Suprapubic skin (tissue), 4 donors: Measurements from ENCODE around the gene CAPN5. TPM values are rescaled to one million over a fixed set of nuclear protein-coding genes. Genes with fewer than 3 reads are reported as not detected.

Source experiments
- DNase-seq, 2 donors: peaks; one replicate each; pipeline ENCODE4 v3.0.0-alpha.2; 2019; ENCODE audit warnings: low spot score in 2 of 2
- H3K27ac ChIP-seq: fragments of 200-600 bp; sonication (generic); one replicate; pipeline ENCODE4 v1.5.1; 2019
- H3K27me3 ChIP-seq: fragments of 200-600 bp; sonication (generic); one replicate; pipeline ENCODE4 v1.5.1; 2019
- H3K36me3 ChIP-seq: fragments of 200-600 bp; sonication (generic); one replicate; pipeline ENCODE4 v1.5.1; 2019
- H3K4me1 ChIP-seq: fragments of 200-600 bp; sonication (generic); one replicate; pipeline ENCODE4 v1.5.1; 2019
- H3K4me3 ChIP-seq: fragments of 200-600 bp; sonication (generic); one replicate; pipeline ENCODE4 v1.5.1; 2019; ENCODE audit warnings: mild to moderate bottlenecking
- H3K9me3 ChIP-seq: fragments of 200-600 bp; sonication (generic); one replicate; pipeline ENCODE4 v1.5.1; 2019
- EP300 ChIP-seq: sonication (generic); formaldehyde crosslinking; IDR thresholded peaks from one replicate; pipeline ENCODE4 v1.6.1; 2017; ENCODE audit warnings: antibody characterized with exemption
- POLR2A ChIP-seq, 2 donors: fragments of 450-650 bp; IDR thresholded peaks; one replicate each; pipeline ENCODE4 v1.6.1; 2017; ENCODE audit warnings: antibody characterized with exemption in 2 of 2, mild to moderate bottlenecking in 2 of 2, moderate library complexity in 2 of 2
- POLR2AphosphoS5 ChIP-seq, 3 donors: sonication (generic); formaldehyde crosslinking; IDR thresholded peaks; one replicate each; pipeline ENCODE4 v1.6.1; 2017; ENCODE audit warnings: antibody characterized with exemption in 3 of 3
- WGBS: methylation state at CpG from one replicate; pipeline ENCODE4 v1.1.5; 2018; 5-methylcytosine and 5-hydroxymethylcytosine counted together
- total RNA-seq, 4 donors: library from RNA; depleted of rRNA; stranded (reverse); fragments of >200 nt; gene quantifications; one replicate each; pipeline ENCODE4 v1.1.0, GENCODE V29; 2016
- TF ChIP-seq, protein P1 (sequence below), 2 donors: fragments of 200-600 bp in 1 of 2; fragments of 450-650 bp in 1 of 2; sonication (generic) in 1 of 2; IDR thresholded peaks; one replicate each; pipeline ENCODE4 v1.5.1; 2016 to 2019; ENCODE audit warnings: antibody characterized with exemption in 2 of 2, mild to moderate bottlenecking in 1 of 2, moderate library complexity in 1 of 2

Gene CAPN5
- total RNA-seq, 4 donors from 2014 or later = 0.87 to 2.0 (median 1.1) TPM

- Histone ChIP-seq H3K4me1 (peaks cover 8% of the 10 kb centered on the region), H3K27me3 (peaks cover 3% of the 10 kb centered on the region), H3K4me3 (no peak overlapping the region), H3K36me3 (no peaks in the 10 kb centered on the region), H3K9me3 (no peaks in the 10 kb centered on the region), H3K27ac (no peak overlapping the region)
- DNase-seq = no peak
- TF ChIP-seq POLR2A (IDR thresholded peaks at IDR 0.05) = no peak
- no peak for TF ChIP-seq EP300
- WGBS = 76% methylated on average over 3 of the region's 4 CpGs
These were observed 92.6 kb downstream of the CAPN5 start for GRCh38 chr11:77159219-77159936.

GRCh38 chr11:77159937-77160495 lies 93.2 kb downstream of the CAPN5 start:
- no peak overlapping the region for H3K27ac ChIP-seq
- DNase-seq = no peak
- H3K4me3 ChIP-seq = no peak overlapping the region
- no peaks in the 10 kb centered on the region for H3K36me3 ChIP-seq
- no peak for TF ChIP-seq POLR2AphosphoS5 (IDR thresholded peaks at IDR 0.05)
- H3K9me3 ChIP-seq = no peaks in the 10 kb centered on the region
- 88% methylated on average over 9 of the region's 20 CpGs for WGBS
- peaks cover 3% of the 10 kb centered on the region for H3K27me3 ChIP-seq
- H3K4me1 ChIP-seq = peaks cover 8% of the 10 kb centered on the region

DNA sequence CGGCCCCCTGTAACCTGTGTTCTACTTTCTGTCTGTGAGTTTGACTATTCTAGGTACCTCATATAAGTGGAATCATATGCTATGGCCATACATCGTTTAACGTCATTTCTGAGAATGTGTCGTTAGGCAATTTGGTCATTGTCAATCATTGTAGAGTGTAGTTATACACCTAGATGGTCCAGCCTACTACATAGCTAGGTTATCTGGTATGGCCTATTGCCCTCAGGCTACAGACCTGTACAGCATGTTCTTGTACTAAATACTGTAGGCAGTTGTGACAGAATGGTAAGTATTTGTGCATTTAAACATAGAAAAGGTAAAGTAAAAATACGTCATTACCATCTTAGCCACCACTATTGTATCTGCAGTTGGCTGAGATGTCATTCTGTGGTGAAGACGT lies 96.5 kb downstream of the CAPN5 start:
- WGBS = 87% methylated on average over 6 of the region's 6 CpGs
- Histone ChIP-seq H3K4me3 (no peak overlapping the region), H3K27me3 (peaks cover 3% of the 10 kb centered on the region), H3K36me3 (no peaks in the 10 kb centered on the region), H3K27ac (no peak overlapping the region), H3K4me1 (peaks cover 1% of the 10 kb centered on the region), H3K9me3 (no peaks in the 10 kb centered on the region)
- TF ChIP-seq POLR2A (IDR thresholded peaks at IDR 0.05) = no peak
- TF ChIP-seq, protein P1, sequence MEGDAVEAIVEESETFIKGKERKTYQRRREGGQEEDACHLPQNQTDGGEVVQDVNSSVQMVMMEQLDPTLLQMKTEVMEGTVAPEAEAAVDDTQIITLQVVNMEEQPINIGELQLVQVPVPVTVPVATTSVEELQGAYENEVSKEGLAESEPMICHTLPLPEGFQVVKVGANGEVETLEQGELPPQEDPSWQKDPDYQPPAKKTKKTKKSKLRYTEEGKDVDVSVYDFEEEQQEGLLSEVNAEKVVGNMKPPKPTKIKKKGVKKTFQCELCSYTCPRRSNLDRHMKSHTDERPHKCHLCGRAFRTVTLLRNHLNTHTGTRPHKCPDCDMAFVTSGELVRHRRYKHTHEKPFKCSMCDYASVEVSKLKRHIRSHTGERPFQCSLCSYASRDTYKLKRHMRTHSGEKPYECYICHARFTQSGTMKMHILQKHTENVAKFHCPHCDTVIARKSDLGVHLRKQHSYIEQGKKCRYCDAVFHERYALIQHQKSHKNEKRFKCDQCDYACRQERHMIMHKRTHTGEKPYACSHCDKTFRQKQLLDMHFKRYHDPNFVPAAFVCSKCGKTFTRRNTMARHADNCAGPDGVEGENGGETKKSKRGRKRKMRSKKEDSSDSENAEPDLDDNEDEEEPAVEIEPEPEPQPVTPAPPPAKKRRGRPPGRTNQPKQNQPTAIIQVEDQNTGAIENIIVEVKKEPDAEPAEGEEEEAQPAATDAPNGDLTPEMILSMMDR (IDR thresholded peaks at IDR 0.05) = no peak
- DNase-seq = no peak

- Histone ChIP-seq H3K27ac (no peak overlapping the region), H3K9me3 (no peaks in the 10 kb centered on the region), H3K27me3 (peaks cover 3% of the 10 kb centered on the region), H3K4me3 (no peak overlapping the region), H3K36me3 (no peaks in the 10 kb centered on the region), H3K4me1 (no peaks in the 10 kb centered on the region)
- DNase-seq = no peak
- WGBS = 71% methylated on average over 5 of the region's 5 CpGs
- TF ChIP-seq, protein P1 (IDR thresholded peaks at IDR 0.05) = no peak
- TF ChIP-seq EP300 = no peak
- no peak for TF ChIP-seq POLR2AphosphoS5 (IDR thresholded peaks at IDR 0.05)
- TF ChIP-seq POLR2A (IDR thresholded peaks at IDR 0.05) = no peak
These were observed 98.3 kb downstream of the CAPN5 start for GRCh38 chr11:77165066-77165465.

- H3K4me1 ChIP-seq = no peaks in the 10 kb centered on the region
- no peak overlapping the region for H3K27ac ChIP-seq
- DNase-seq = no peak
- no peaks in the 10 kb centered on the region for H3K36me3 ChIP-seq
- TF ChIP-seq, protein P1 (IDR thresholded peaks at IDR 0.05) = no peak
- TF ChIP-seq EP300 = no peak
- no peak for TF ChIP-seq POLR2A (IDR thresholded peaks at IDR 0.05)
- no peak for TF ChIP-seq POLR2AphosphoS5 (IDR thresholded peaks at IDR 0.05)
- H3K9me3 ChIP-seq = no peaks in the 10 kb centered on the region
- no peak overlapping the region for H3K4me3 ChIP-seq
- WGBS = 86% methylated on average over 1 of the region's 8 CpGs
- H3K27me3 ChIP-seq = peaks cover 3% of the 10 kb centered on the region
These were observed 99.2 kb downstream of the CAPN5 start for GRCh38 chr11:77166021-77166420.

DNA sequence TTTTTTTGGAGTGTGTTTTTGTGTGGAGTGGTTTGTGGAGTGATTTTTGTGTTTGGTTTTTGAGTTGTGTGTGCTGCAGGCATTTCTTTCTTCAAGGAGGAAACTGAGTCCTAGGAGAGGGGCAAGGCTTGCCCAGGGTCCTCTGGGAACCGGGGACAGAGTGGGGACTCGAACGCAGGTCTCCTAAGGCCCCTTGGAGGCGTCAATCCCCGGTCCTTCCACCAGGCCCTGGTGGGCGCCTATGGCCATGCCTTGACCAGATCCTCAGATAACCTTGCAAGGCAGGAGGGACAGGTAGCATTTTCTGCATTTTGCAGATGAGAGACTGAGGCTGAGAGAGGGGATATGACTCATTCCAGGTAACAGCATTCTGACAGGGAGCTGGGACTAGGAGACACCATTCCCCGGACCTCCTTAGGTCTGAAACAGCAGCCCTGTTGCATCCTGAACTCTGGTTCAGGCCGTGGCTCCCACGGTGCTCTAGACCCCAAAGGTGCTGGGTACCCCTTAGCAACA lies 100.4 kb downstream of the CAPN5 start:
- Histone ChIP-seq H3K36me3 (no peaks in the 10 kb centered on the region), H3K27ac (no peak overlapping the region), H3K9me3 (no peaks in the 10 kb centered on the region), H3K4me1 (no peaks in the 10 kb centered on the region), H3K4me3 (no peak overlapping the region), H3K27me3 (peaks cover under 1% of the 10 kb centered on the region)
- DNase-seq = no peak
- no peak for TF ChIP-seq POLR2A (IDR thresholded peaks at IDR 0.05)
- TF ChIP-seq POLR2AphosphoS5 (IDR thresholded peaks at IDR 0.05) = no peak
- no peak for TF ChIP-seq EP300
- TF ChIP-seq, protein P1 (IDR thresholded peaks at IDR 0.05) = no peak
- 93% methylated on average over 9 of the region's 9 CpGs for WGBS
